Stimulated activated naive CD4-positive, alpha-beta T cell (primary cell): ENCODE measurements around the gene SYNJ2.
A peak's percentile ranks its signal among the peaks of the same experiment; 100 is the strongest.

Source experiments
- DNase-seq, 6 experiments: peaks; one replicate each; lab custom pipeline; 2025; lab: John Stamatoyannopoulos, UW

Gene SYNJ2

GRCh38 chr6:158059108-158059507 is 77.4 kb downstream of the SYNJ2 start:
- DNase-seq: no peak

- peak in 3 of 6 experiments; percentile 5 to 8 (median 5) for DNase-seq
Observed at GRCh38 chr6:158060455-158061360, 79.0 kb downstream of the SYNJ2 start.

- DNase-seq: no peak
Observed at GRCh38 chr6:158061361-158061708, 79.7 kb downstream of the SYNJ2 start.

- DNase-seq: no peak
Observed at GRCh38 chr6:158061709-158062461, 80.2 kb downstream of the SYNJ2 start.

GRCh38 chr6:158063736-158064135 is 82.1 kb downstream of the SYNJ2 start:
- DNase-seq: no peak

- DNase-seq: no peak
Observed at GRCh38 chr6:158064725-158065251, 83.1 kb downstream of the SYNJ2 start.

GRCh38 chr6:158066136-158066781 is 84.6 kb downstream of the SYNJ2 start:
- DNase-seq: no peak

GRCh38 chr6:158067436-158068015 is 85.9 kb downstream of the SYNJ2 start:
- DNase-seq: no peak

GRCh38 chr6:158068156-158068892 is 86.7 kb downstream of the SYNJ2 start:
- no peak for DNase-seq

GRCh38 chr6:158068893-158069799 is 87.5 kb downstream of the SYNJ2 start:
- no peak for DNase-seq

- no peak for DNase-seq
Observed at GRCh38 chr6:158069800-158070195, 88.1 kb downstream of the SYNJ2 start.

- no peak for DNase-seq
Observed at GRCh38 chr6:158070513-158070912, 88.8 kb downstream of the SYNJ2 start.

GRCh38 chr6:158071121-158072082 is 89.7 kb downstream of the SYNJ2 start:
- DNase-seq: no peak

GRCh38 chr6:158072083-158072721 is 90.5 kb downstream of the SYNJ2 start:
- peak in 5 of 6 experiments; percentile 28 to 69 (median 44) for DNase-seq

- DNase-seq: no peak
Observed at GRCh38 chr6:158073776-158074175, 92.1 kb downstream of the SYNJ2 start.

GRCh38 chr6:158076548-158076947 is 94.9 kb downstream of the SYNJ2 start:
- DNase-seq: no peak

- DNase-seq: no peak
Observed at GRCh38 chr6:158077676-158078075, 96.0 kb downstream of the SYNJ2 start.

GRCh38 chr6:158078320-158078719 is 96.7 kb downstream of the SYNJ2 start:
- DNase-seq: no peak
